Measurements from ENCODE around the gene TMEM30A.

DNA sequence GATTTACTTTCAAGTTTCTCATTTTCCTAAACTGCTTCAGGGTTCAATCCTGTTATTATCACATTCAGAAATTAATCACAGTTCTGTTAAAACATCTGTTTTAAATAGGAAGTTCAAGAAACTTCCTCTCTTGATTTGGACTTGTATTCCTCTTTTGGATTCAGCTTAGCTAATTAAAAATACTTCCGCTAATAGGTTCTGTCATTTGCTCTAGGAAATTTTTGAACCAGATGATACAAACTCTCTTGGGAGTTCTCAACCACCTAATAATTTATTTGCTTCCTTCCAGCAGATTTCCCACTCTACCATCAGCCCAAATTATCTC lies 15.9 kb upstream of the TMEM30A start:
- TF ChIP-seq CTCF (IDR thresholded peaks at IDR 0.05) = no peak
- TF ChIP-seq POLR2A (IDR thresholded peaks at IDR 0.05) = no peak
